GM12864 (cell line): ENCODE measurements around the gene CAPN11.

Experiments
- DNase-seq: peaks from one replicate; pipeline ENCODE4 v3.0.0-alpha.2; 2011; ENCODE audit warnings: low read depth
- H3K4me3 ChIP-seq: 2 replicates; pipeline ENCODE4 v1.5.1; 2011; ENCODE audit warnings: mild to moderate bottlenecking, low read depth, low read length, control low read depth
- CTCF ChIP-seq: IDR thresholded peaks from 2 replicates; pipeline ENCODE4 v1.5.1; 2011; ENCODE audit warnings: low read depth, mild to moderate bottlenecking, moderate library complexity, low read length, control low read depth, inconsistent platforms; ENCODE audit errors: missing control alignments

CAPN11 gene

GRCh38 chr6:44149369-44150012, 9.1 kb upstream of the CAPN11 start:
- H3K4me3 ChIP-seq = no peak overlapping the region
- DNase-seq = no peak
- TF ChIP-seq CTCF = no peak

DNA sequence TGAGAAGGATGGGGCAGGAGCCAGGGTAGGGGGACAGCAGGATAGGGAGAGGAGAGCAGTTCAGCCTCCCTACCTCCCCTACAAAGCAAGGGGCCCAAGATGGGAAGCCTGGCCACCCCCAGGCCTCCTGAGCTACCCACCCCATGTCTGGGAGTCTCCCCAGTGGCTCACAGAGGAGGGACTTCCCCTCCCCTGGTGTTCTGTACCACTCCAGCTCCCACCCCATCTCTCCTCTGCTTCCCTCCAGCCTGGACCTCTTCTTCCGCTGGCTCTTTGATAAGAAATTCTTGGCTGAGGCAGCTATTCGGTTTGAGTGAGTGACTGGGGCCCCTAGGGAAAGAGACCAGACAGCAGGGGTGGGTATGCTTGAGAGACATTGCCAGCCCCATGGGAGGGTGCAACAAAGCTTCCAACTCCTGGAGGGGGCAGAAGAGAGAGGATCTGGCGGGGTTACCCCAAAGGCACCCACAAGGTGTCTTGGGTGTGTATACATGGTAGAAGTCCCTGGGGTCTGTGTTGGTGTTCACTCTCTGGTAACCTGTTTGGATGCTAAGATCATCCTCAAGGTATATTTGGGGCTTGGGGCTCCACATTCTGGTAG, 8.2 kb upstream of the CAPN11 start:
- TF ChIP-seq CTCF = no peak
- no peak for DNase-seq
- H3K4me3 ChIP-seq = no peak overlapping the region

GRCh38 chr6:44151348-44152108, 7.1 kb upstream of the CAPN11 start:
- no peak for DNase-seq
- TF ChIP-seq CTCF = peak; percentile 99
- H3K4me3 ChIP-seq = no peak overlapping the region

DNA sequence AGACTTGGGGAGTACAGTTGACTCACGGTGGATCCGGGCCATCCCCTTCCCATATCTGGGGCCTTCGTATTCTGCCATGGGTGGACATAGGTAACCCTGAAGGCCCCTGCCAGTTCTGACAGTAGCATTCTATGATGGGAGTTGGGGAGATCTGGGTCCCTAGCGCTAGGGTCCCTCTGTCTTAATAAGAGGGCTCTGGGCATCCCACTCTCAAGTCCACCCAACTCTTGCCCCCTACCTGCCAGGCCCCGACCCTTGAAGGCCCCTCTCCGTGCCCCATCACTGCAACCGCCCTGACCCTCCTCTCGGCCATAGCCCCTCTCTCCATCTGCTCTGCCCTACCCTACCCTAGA, 6.5 kb upstream of the CAPN11 start:
- no peak for TF ChIP-seq CTCF
- H3K4me3 ChIP-seq = no peak overlapping the region
- no peak for DNase-seq

DNA sequence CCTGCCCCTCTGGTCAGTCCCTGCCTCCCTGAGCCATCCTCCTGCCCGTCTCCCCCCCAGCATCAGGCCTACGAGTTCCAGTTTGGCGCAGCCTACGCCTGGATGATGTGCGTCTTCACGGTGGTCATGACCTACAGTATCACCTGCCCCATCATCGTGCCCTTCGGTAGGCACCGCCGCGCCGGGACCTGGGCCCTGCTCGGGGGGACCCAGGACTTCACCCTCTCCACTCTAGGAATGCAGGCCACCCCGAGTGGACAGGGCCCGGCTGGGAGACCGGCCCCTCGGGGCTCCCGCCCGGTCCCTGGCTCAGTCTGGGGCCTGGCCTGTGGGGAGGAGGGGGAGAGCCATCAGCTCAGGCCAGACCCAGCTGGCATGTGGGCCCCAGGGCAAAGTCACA, 6.1 kb upstream of the CAPN11 start:
- DNase-seq = no peak
- no peak overlapping the region for H3K4me3 ChIP-seq
- TF ChIP-seq CTCF = no peak

GRCh38 chr6:44154067-44154466, 4.6 kb upstream of the CAPN11 start:
- DNase-seq = no peak
- TF ChIP-seq CTCF = no peak
- H3K4me3 ChIP-seq = no peak overlapping the region
